Measurements from ENCODE around the gene GRWD1.

The GRWD1 gene

GRCh38 chr19:48501494-48502349 lies 55.9 kb downstream of the GRWD1 start:
- TF ChIP-seq TCF12 (IDR thresholded peaks at IDR 0.05; ENCODE audit: low read depth): no peak
- no peak for TF ChIP-seq CEBPB (IDR thresholded peaks at IDR 0.05)
- peak; percentile 97 for TF ChIP-seq USF1 (IDR thresholded peaks at IDR 0.05)
- no peak for TF ChIP-seq RAD21 (IDR thresholded peaks at IDR 0.05; ENCODE audit: low read depth)
- no peak for TF ChIP-seq REST (IDR thresholded peaks at IDR 0.05; ENCODE audit: low read depth)
- no peak for TF ChIP-seq EGR1 (IDR thresholded peaks at IDR 0.05)
- no peak for TF ChIP-seq CREB1 (IDR thresholded peaks at IDR 0.05; ENCODE audit: low read depth)

GRCh38 chr19:48502350-48503018 lies 56.7 kb downstream of the GRWD1 start:
- no peak for TF ChIP-seq TCF12 (IDR thresholded peaks at IDR 0.05; ENCODE audit: low read depth)
- TF ChIP-seq EP300 (IDR thresholded peaks at IDR 0.05; ENCODE audit: borderline replicate concordance): no peak
- TF ChIP-seq TAF1 (IDR thresholded peaks at IDR 0.05; ENCODE audit: low read depth): no peak
- TF ChIP-seq CREB1 (IDR thresholded peaks at IDR 0.05; ENCODE audit: low read depth): no peak
- no peak for TF ChIP-seq USF1 (IDR thresholded peaks at IDR 0.05)
- peak; percentile 17; the same call in 1 of the 2 replicates for TF ChIP-seq TEAD4 (IDR thresholded peaks at IDR 0.05)
- TF ChIP-seq ZBTB7A (IDR thresholded peaks at IDR 0.05; ENCODE audit: low read depth): peak; percentile 44; the same call in 1 of the 2 replicates
- TF ChIP-seq FOXM1 (IDR thresholded peaks at IDR 0.05; ENCODE audit: borderline replicate concordance, low read depth): no peak
- TF ChIP-seq YY1 (IDR thresholded peaks at IDR 0.05; ENCODE audit: low read depth): no peak
- TF ChIP-seq EGR1 (IDR thresholded peaks at IDR 0.05): no peak
- TF ChIP-seq REST (IDR thresholded peaks at IDR 0.05; ENCODE audit: low read depth): no peak
- no peak for TF ChIP-seq RAD21 (IDR thresholded peaks at IDR 0.05; ENCODE audit: low read depth)
- peak; percentile 63 for TF ChIP-seq MAX (IDR thresholded peaks at IDR 0.05)

- no peak for TF ChIP-seq ZBTB7A (IDR thresholded peaks at IDR 0.05; ENCODE audit: low read depth)
- peak; percentile 94 for TF ChIP-seq RAD21 (IDR thresholded peaks at IDR 0.05; ENCODE audit: low read depth)
- TF ChIP-seq REST (IDR thresholded peaks at IDR 0.05; ENCODE audit: low read depth): no peak
- TF ChIP-seq NFIC (IDR thresholded peaks at IDR 0.05): no peak
- no peak for TF ChIP-seq USF1 (IDR thresholded peaks at IDR 0.05)
- no peak for TF ChIP-seq FOXM1 (IDR thresholded peaks at IDR 0.05; ENCODE audit: borderline replicate concordance, low read depth)
These were observed 60.5 kb downstream of the GRWD1 start for GRCh38 chr19:48506138-48506733.

Data from Ishikawa (cell line).